PC-3 (cell line): ENCODE results near the gene CASZ1. TPM values are rescaled to one million over a fixed set of nuclear protein-coding genes. Genes with fewer than 3 reads are reported as not detected.

Source experiments
- ATAC-seq: fragments of 200-7000 bp; cut with Tn5 transposase; 2 replicates; pipeline ENCODE4 v1.9.1; 2020; ENCODE audit warnings: mild to moderate bottlenecking, moderate library complexity
- BruUV-seq: library from RNA; stranded (reverse); fragments of 400-500 nt; replicated peaks from 2 replicates; lab custom pipeline; 2021; lab: Mats Ljungman, UMichigan
- CTCF ChIA-PET: fragments of 300-600 bp; sonication (Branson Sonifier 250); formaldehyde crosslinking; loops from one replicate; lab custom pipeline; 2022; ENCODE audit warnings: antibody characterized with exemption; lab: Charles Lee
- POLR2A ChIA-PET: fragments of 300-600 bp; sonication (Branson Sonifier 250); formaldehyde crosslinking; loops from one replicate; lab custom pipeline; 2022; ENCODE audit warnings: antibody characterized with exemption; ENCODE audit not compliant: unreplicated experiment; lab: Charles Lee
- DNase-seq: peaks from one replicate; pipeline ENCODE4 v3.0.0-alpha.2; 2015
- H2AFZ ChIP-seq: fragments of 300-600 bp; sonication (generic); 2 replicates; pipeline ENCODE4 v1.6.0; 2016; ENCODE audit warnings: antibody characterized with exemption, low read length
- H3F3A ChIP-seq: fragments of 300-600 bp; sonication (generic); one replicate; pipeline ENCODE4 v1.6.0; 2017; ENCODE audit warnings: antibody characterized with exemption, low read length, control low read depth, mild to moderate bottlenecking; ENCODE audit not compliant: unreplicated experiment
- H3K27ac ChIP-seq: fragments of 300-600 bp; sonication (generic); 2 replicates; pipeline ENCODE4 v1.5.1; 2016; ENCODE audit warnings: mild to moderate bottlenecking, low read length
- H3K27me3 ChIP-seq: fragments of 300-600 bp; sonication (generic); 2 replicates; pipeline ENCODE4 v1.6.1; 2016; ENCODE audit warnings: low read length, mixed read lengths
- H3K36me3 ChIP-seq: fragments of 300-600 bp; sonication (generic); 2 replicates; pipeline ENCODE4 v1.6.1; 2016; ENCODE audit warnings: low read depth, mixed run types, low read length, mixed read lengths
- H3K4me1 ChIP-seq: fragments of 300-600 bp; sonication (generic); 2 replicates; pipeline ENCODE4 v1.5.1; 2016; ENCODE audit warnings: low read length; ENCODE audit not compliant: insufficient read depth
- H3K4me2 ChIP-seq: fragments of 300-600 bp; sonication (generic); 2 replicates; pipeline ENCODE4 v1.6.0; 2016; ENCODE audit warnings: low read length
- H3K4me3 ChIP-seq: fragments of 300-600 bp; sonication (generic); 2 replicates; pipeline ENCODE4 v1.5.1; 2016; ENCODE audit warnings: mild to moderate bottlenecking, low read length, mixed read lengths
- H3K79me2 ChIP-seq: fragments of 300-600 bp; sonication (generic); 2 replicates; pipeline ENCODE4 v1.6.1; 2017; ENCODE audit warnings: low read length, mixed read lengths
- H3K9ac ChIP-seq: fragments of 300-600 bp; sonication (generic); 2 replicates; pipeline ENCODE4 v1.6.0; 2016; ENCODE audit warnings: mild to moderate bottlenecking, low read length
- H3K9me2 ChIP-seq: fragments of 300-600 bp; sonication (generic); replicated peaks from 2 replicates; pipeline ENCODE4 v1.6.1; 2016; ENCODE audit warnings: mixed run types, low read length, mixed read lengths
- H3K9me3 ChIP-seq: fragments of 300-600 bp; sonication (generic); 2 replicates; pipeline ENCODE4 v1.6.1; 2016; ENCODE audit warnings: low read length, mixed read lengths
- H4K20me1 ChIP-seq: fragments of 300-600 bp; sonication (generic); 2 replicates; pipeline ENCODE4 v1.6.1; 2016; ENCODE audit warnings: low read length, mixed read lengths
- EZH2 ChIP-seq: fragments of 300-600 bp; sonication (generic); IDR thresholded peaks from one replicate; pipeline ENCODE4 v1.6.1; 2017; ENCODE audit warnings: antibody characterized with exemption, mild to moderate bottlenecking, low read length; ENCODE audit not compliant: unreplicated experiment
- EZH2phosphoT487 ChIP-seq: fragments of 300-600 bp; sonication (generic); IDR thresholded peaks from 2 replicates; pipeline ENCODE4 v1.6.1; 2018; ENCODE audit warnings: mild to moderate bottlenecking, antibody characterized with exemption, low read length, borderline replicate concordance
- intact Hi-C: fragments of 100-400 bp; cut with micrococcal nuclease; formaldehyde crosslinking; loops from 2 replicates; pipeline ENCODE4 v1.9.0; 2023
- total RNA-seq: library from RNA; depleted of rRNA; stranded (reverse); fragments of >200 nt; gene quantifications from 2 replicates; pipeline ENCODE4 v1.2.3, GENCODE V29; 2014
- TF ChIP-seq, protein P1 (sequence below): fragments of 300-600 bp; sonication (generic); conservative IDR thresholded peaks from 2 replicates; pipeline ENCODE4 v1.5.1; 2017; ENCODE audit warnings: antibody characterized with exemption, low read depth, mild to moderate bottlenecking, low read length

CASZ1 gene
- total RNA-seq, 1 experiment from 2014 or later = 12.8 TPM

DNA sequence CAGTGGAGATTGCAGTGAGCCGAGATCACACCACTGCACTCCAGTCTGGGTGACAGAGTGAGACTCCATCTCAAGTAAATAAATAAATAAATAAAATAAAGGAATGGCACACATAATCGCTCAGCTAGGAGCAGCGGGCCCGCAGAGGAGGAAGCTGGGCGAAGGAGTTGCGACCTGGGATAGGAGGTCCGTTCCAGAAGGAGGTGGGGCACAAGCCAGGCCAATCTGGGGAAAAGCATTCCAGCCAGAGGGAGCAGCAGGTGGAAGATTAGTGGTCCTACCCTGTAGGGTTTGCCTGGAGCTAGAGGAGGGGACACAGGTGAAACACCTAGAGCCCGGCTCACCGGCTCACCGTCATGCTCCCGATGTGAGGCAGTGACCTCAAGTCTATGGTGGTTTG, 40.3 kb upstream of the CASZ1 start:
- no peaks in the 10 kb centered on the region for H3F3A ChIP-seq
- TF ChIP-seq EZH2 (no peak), EZH2phosphoT487 (no peak)
- TF ChIP-seq, protein P1, sequence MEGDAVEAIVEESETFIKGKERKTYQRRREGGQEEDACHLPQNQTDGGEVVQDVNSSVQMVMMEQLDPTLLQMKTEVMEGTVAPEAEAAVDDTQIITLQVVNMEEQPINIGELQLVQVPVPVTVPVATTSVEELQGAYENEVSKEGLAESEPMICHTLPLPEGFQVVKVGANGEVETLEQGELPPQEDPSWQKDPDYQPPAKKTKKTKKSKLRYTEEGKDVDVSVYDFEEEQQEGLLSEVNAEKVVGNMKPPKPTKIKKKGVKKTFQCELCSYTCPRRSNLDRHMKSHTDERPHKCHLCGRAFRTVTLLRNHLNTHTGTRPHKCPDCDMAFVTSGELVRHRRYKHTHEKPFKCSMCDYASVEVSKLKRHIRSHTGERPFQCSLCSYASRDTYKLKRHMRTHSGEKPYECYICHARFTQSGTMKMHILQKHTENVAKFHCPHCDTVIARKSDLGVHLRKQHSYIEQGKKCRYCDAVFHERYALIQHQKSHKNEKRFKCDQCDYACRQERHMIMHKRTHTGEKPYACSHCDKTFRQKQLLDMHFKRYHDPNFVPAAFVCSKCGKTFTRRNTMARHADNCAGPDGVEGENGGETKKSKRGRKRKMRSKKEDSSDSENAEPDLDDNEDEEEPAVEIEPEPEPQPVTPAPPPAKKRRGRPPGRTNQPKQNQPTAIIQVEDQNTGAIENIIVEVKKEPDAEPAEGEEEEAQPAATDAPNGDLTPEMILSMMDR = no peak
- DNase-seq (no peak), ATAC-seq (no peak)
- no peaks in the 10 kb centered on the region for H3K27me3 ChIP-seq
- no peaks in the 10 kb centered on the region for H3K79me2 ChIP-seq
- POLR2A ChIA-PET = no interaction called here
- CTCF ChIA-PET = no interaction called here
- no peak overlapping the region for H3K9ac ChIP-seq
- no peak overlapping the region for H3K27ac ChIP-seq
- intact Hi-C loops = no loop called here
- no peak overlapping the region for H3K4me2 ChIP-seq
- H3K9me3 ChIP-seq = no peaks in the 10 kb centered on the region
- H2AFZ ChIP-seq = no peak overlapping the region
- no TSS peak for BruUV-seq
- H3K4me3 ChIP-seq = no peak overlapping the region
- no peaks in the 10 kb centered on the region for H3K9me2 ChIP-seq
- H3K36me3 ChIP-seq = no peaks in the 10 kb centered on the region
- no peaks in the 10 kb centered on the region for H3K4me1 ChIP-seq
- H4K20me1 ChIP-seq = no peaks in the 10 kb centered on the region

- peak; percentile 70 for ATAC-seq
- H2AFZ ChIP-seq = no peak overlapping the region
- peaks cover 2% of the 10 kb centered on the region; the same call in 1 of the 2 replicates for H3K4me1 ChIP-seq
- H3K9me3 ChIP-seq = no peaks in the 10 kb centered on the region
- H3K9me2 ChIP-seq = no peaks in the 10 kb centered on the region
- H3K27me3 ChIP-seq = no peaks in the 10 kb centered on the region
- peak; percentile 52 for DNase-seq
- TF ChIP-seq, protein P1 = no peak
- TF ChIP-seq EZH2phosphoT487 = no peak
- TF ChIP-seq EZH2 = no peak
- no TSS peak for BruUV-seq
- no peak overlapping the region for H3K9ac ChIP-seq
- no peak overlapping the region for H3K27ac ChIP-seq
- intact Hi-C loops = no loop called here
- ChIA-PET POLR2A (no interaction called here), CTCF (no interaction called here)
- H4K20me1 ChIP-seq = no peaks in the 10 kb centered on the region
- no peaks in the 10 kb centered on the region for H3F3A ChIP-seq
- H3K4me2 ChIP-seq = no peak overlapping the region
- H3K36me3 ChIP-seq = no peaks in the 10 kb centered on the region
- H3K79me2 ChIP-seq = no peaks in the 10 kb centered on the region
- no peak overlapping the region for H3K4me3 ChIP-seq
These were observed 39.5 kb upstream of the CASZ1 start for GRCh38 chr1:10835822-10836421.

DNA sequence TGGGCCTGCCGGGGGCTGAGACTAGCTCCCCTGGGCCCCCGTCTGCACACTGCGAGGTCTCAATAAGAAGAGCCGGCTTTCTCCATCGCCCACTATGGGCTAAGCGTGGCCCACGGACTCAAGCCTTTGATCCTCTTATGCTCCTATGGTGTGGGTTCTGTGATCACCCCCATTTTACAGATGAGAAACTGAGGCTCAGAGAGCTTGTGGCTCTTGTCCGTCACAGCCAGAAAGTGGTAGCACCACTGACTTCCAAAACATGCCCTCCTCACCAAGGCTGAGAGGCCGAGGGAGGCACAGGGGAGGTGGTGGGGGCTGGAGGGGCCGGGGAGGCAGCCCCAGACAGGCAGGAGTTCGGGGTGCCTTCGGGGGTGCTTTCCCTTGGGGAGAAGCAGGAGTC, 39.0 kb upstream of the CASZ1 start:
- ChIA-PET POLR2A (no interaction called here), CTCF (no interaction called here)
- no peak overlapping the region for H2AFZ ChIP-seq
- DNase-seq (no peak), ATAC-seq (no peak)
- H3F3A ChIP-seq = no peaks in the 10 kb centered on the region
- TF ChIP-seq EZH2phosphoT487 = no peak
- TF ChIP-seq, protein P1 = no peak
- TF ChIP-seq EZH2 = no peak
- intact Hi-C loops = no loop called here
- no peaks in the 10 kb centered on the region for H3K9me3 ChIP-seq
- peaks cover 4% of the 10 kb centered on the region; the same call in 1 of the 2 replicates for H3K4me1 ChIP-seq
- no peaks in the 10 kb centered on the region for H3K79me2 ChIP-seq
- BruUV-seq = no TSS peak
- H3K27ac ChIP-seq = no peak overlapping the region
- H3K9me2 ChIP-seq = no peaks in the 10 kb centered on the region
- no peaks in the 10 kb centered on the region for H3K27me3 ChIP-seq
- H3K4me3 ChIP-seq = no peak overlapping the region
- H3K36me3 ChIP-seq = no peaks in the 10 kb centered on the region
- H3K4me2 ChIP-seq = no peak overlapping the region
- H4K20me1 ChIP-seq = no peaks in the 10 kb centered on the region
- no peak overlapping the region for H3K9ac ChIP-seq
